OCI-LY3 (cell line): ENCODE data around the gene RAI1.

Experiments
- H2AFZ ChIP-seq: fragments of 200-600, 300-600 bp; shearing (Covaris generic); 2 replicates; pipeline ENCODE4 v1.6.0; 2014; ENCODE audit warnings: antibody characterized with exemption, low read depth, low read length
- H3K27ac ChIP-seq: fragments of 200-600, 300-600 bp; sonication (generic); 2 replicates; pipeline ENCODE4 v1.5.1; 2014; ENCODE audit warnings: mild to moderate bottlenecking, low read length, moderate library complexity, mixed read lengths
- H3K27me3 ChIP-seq: fragments of 200-600, 300-600 bp; sonication (generic); 2 replicates; pipeline ENCODE4 v1.6.1; 2014; ENCODE audit warnings: low read depth, low read length, mixed read lengths
- H3K36me3 ChIP-seq: fragments of 200-600, 300-600 bp; sonication (generic); replicated peaks from 2 replicates; pipeline ENCODE3; 2014; ENCODE audit warnings: low read depth, low read length, mixed read lengths
- H3K4me1 ChIP-seq: fragments of 300-600, 200-600 bp; sonication (generic); 2 replicates; pipeline ENCODE4 v1.6.1; 2014; ENCODE audit warnings: low read length, mixed read lengths
- H3K4me2 ChIP-seq: fragments of 200-600, 300-600 bp; sonication (generic); 2 replicates; pipeline ENCODE4 v1.6.1; 2014; ENCODE audit warnings: low read length, mixed read lengths
- H3K4me3 ChIP-seq: fragments of 300-600, 200-600 bp; sonication (generic); 2 replicates; pipeline ENCODE4 v1.5.1; 2014; ENCODE audit warnings: antibody characterized with exemption, mild to moderate bottlenecking, low read length, moderate library complexity
- H3K79me2 ChIP-seq: fragments of 300-600, 200-600 bp; shearing (Covaris generic); 2 replicates; pipeline ENCODE4 v1.6.1; 2014; ENCODE audit warnings: mild to moderate bottlenecking, low read length, mixed read lengths
- H3K9ac ChIP-seq: fragments of 300-600, 200-600 bp; shearing (Covaris generic); 2 replicates; pipeline ENCODE4 v1.6.0; 2014; ENCODE audit warnings: mild to moderate bottlenecking, low read length, moderate library complexity
- H3K9me3 ChIP-seq: fragments of 200-600, 300-600 bp; shearing (Covaris generic); 2 replicates; pipeline ENCODE4 v1.6.1; 2014; ENCODE audit warnings: low read length, mixed read lengths; ENCODE audit not compliant: insufficient read depth
- H4K20me1 ChIP-seq: fragments of 200-600, 300-600 bp; sonication (generic); 2 replicates; pipeline ENCODE4 v1.6.1; 2016; ENCODE audit warnings: low read length, mixed read lengths; ENCODE audit not compliant: insufficient read depth
- EZH2phosphoT487 ChIP-seq: fragments of 200-600 bp; shearing (Covaris generic); IDR thresholded peaks from 2 replicates; pipeline ENCODE4 v1.6.1; 2018; ENCODE audit warnings: antibody characterized with exemption, mixed run types, low read depth
- TF ChIP-seq, protein P1 (sequence below): fragments of 200-600, 300-600 bp; sonication (generic); IDR thresholded peaks from 2 replicates; pipeline ENCODE4 v1.5.1; 2014; ENCODE audit warnings: antibody characterized with exemption, low read length, low read depth

The RAI1 gene

DNA sequence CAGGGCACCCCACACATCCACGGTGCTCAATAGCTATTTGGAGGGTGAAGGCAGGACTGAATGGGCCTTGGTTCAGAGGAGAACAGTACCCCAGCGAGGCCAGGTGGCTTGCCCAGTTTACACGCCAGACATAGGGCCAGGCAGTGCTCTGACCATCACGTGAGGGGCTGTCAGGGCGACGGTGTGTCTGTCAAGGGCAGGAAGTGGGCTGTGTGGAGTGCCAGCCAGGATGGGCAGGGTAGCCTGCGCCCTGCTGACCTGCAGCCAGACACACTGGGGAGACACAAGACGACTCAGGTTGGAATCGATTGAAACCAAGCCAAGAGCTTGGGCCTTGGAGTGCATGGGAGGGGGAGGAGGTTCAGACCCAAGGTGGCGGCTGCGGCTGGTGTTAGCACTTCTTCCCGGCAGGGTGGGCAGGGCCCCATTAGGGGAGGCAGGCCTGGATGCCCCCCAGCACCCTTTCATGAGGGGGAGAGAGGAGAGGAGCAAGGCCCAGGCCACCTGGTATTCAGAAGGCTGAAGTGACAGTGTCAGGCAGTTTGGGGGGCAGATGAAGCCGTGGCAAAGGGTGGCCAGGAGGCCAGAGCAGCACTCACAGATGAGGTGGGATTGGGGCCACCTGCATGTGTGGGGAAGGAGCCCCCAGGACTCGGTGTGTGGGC lies 87.3 kb downstream of the RAI1 start:
- Histone ChIP-seq H3K9ac (no peak overlapping the region), H3K4me1 (peaks cover 14% of the 10 kb centered on the region), H3K79me2 (no peaks in the 10 kb centered on the region)

DNA sequence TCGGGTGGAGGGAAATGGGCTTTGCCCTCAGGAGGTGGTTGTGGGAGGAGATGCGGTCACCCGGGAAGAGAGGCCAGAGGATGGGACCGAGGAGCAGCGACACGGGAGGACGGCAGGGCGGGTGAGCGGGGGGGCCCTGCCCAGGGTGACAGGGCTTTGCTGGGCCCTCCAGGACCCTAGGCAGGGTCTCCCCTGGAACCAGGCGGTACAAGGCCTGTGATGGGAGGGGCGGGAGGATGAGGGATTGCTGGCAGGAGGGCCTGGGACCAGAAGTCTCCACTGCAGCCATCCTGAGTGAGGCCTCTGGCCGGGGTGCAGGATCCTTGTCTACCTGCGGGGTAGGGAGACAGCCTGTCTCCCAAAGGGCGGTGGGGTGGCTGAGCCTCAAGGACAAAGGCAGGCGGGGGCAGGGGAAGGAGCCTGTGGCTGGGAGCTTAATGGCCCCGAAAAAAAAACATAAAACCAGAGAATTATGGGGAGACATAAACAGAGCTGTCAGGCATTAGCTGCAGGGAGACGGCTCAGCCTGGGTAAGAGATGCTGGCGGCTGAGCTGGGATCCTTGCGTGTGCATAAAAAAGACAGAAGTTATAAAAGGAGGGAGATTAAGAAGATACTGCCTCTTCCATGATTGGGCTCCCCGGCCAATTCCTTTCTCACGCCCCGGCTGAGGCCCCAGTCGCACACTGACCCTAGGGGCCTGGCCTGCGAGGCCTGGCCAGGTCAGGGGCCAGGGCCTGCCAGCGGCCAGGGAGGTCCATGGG lies 88.8 kb downstream of the RAI1 start:
- Histone ChIP-seq H3K27ac (no peak overlapping the region), H3K9me3 (no peaks in the 10 kb centered on the region), H3K79me2 (no peaks in the 10 kb centered on the region), H3K4me3 (no peak overlapping the region), H3K9ac (no peak overlapping the region), H4K20me1 (no peaks in the 10 kb centered on the region), H2AFZ (no peak overlapping the region), H3K36me3 (no peaks in the 10 kb centered on the region), H3K27me3 (no peaks in the 10 kb centered on the region), H3K4me2 (no peak overlapping the region), H3K4me1 (peaks cover 14% of the 10 kb centered on the region)
- no peak for TF ChIP-seq EZH2phosphoT487
- TF ChIP-seq, protein P1, sequence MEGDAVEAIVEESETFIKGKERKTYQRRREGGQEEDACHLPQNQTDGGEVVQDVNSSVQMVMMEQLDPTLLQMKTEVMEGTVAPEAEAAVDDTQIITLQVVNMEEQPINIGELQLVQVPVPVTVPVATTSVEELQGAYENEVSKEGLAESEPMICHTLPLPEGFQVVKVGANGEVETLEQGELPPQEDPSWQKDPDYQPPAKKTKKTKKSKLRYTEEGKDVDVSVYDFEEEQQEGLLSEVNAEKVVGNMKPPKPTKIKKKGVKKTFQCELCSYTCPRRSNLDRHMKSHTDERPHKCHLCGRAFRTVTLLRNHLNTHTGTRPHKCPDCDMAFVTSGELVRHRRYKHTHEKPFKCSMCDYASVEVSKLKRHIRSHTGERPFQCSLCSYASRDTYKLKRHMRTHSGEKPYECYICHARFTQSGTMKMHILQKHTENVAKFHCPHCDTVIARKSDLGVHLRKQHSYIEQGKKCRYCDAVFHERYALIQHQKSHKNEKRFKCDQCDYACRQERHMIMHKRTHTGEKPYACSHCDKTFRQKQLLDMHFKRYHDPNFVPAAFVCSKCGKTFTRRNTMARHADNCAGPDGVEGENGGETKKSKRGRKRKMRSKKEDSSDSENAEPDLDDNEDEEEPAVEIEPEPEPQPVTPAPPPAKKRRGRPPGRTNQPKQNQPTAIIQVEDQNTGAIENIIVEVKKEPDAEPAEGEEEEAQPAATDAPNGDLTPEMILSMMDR = no peak

More for the DNA sequence above, 87.3 kb downstream of the RAI1 start:
- Histone ChIP-seq H3K4me3 (no peak overlapping the region), H3K27ac (no peak overlapping the region), H3K36me3 (no peaks in the 10 kb centered on the region), H3K4me2 (no peak overlapping the region), H3K9me3 (no peaks in the 10 kb centered on the region), H4K20me1 (no peaks in the 10 kb centered on the region), H3K27me3 (no peaks in the 10 kb centered on the region), H2AFZ (no peak overlapping the region)
- TF ChIP-seq, protein P1 = no peak
- TF ChIP-seq EZH2phosphoT487 = no peak

DNA sequence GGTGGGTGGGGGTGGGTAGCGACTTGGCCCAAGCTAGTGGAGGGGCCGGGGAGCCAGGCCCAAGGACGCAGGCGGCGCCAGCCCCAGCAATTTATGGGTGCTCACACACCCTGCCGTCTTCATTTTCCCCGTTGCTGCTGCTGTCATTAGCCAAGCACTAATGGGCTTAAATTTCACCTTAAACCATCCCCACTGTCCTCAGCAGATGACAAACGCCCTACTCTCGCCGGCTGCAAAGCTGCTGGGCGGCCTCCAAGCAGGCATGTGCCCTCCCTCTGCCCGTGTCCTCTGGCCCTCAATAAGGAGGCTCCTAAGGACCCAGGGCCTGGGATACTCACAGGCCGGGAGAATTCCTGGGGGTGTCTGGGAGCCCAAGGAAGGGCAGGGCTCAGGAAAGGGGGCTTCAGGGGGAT lies 89.4 kb downstream of the RAI1 start:
- Histone ChIP-seq H3K27me3 (no peaks in the 10 kb centered on the region), H3K4me3 (no peak overlapping the region), H3K9ac (no peak overlapping the region), H3K9me3 (no peaks in the 10 kb centered on the region), H4K20me1 (no peaks in the 10 kb centered on the region), H3K36me3 (no peaks in the 10 kb centered on the region), H3K4me1 (peaks cover 9% of the 10 kb centered on the region), H2AFZ (no peak overlapping the region), H3K79me2 (no peaks in the 10 kb centered on the region), H3K4me2 (no peak overlapping the region), H3K27ac (no peak overlapping the region)
- TF ChIP-seq, protein P1 = no peak
- no peak for TF ChIP-seq EZH2phosphoT487

DNA sequence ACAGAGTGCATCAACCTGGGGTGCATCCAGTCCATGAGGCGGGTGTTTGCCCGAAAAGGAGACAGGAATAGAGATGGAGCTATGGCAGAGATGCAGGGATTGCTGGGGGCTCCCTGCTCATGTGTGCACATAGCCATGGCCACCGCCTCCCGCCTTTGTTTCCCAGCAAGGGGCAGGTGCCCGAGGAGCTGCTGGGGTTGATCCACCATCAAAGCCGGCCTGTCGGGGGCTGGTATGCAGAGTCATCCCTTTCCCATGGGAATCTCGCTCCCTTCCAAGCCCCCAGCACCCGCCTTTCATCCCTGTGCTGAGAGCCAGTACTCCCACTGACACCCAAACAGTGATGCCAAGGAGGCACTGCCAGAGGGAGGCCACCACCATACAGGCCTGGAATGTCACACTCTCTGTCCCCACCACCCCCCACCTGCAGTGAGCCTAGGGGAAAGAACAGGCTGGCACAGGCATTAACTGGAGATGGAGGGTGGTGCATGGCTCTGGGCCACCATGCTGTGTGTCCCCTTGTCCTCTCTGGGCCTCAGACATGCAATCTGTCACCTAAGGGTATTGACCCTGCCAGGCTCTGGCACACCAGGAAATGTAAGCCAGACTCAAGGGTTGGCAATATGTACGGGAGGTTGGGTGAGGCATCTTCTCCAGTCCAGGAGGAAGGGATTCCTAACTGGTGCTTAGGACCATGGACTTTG lies 90.4 kb downstream of the RAI1 start:
- no peak overlapping the region for H3K4me2 ChIP-seq
- no peak for TF ChIP-seq EZH2phosphoT487
- TF ChIP-seq, protein P1 = no peak
- no peaks in the 10 kb centered on the region for H4K20me1 ChIP-seq
- H3K27me3 ChIP-seq = no peaks in the 10 kb centered on the region
- H3K79me2 ChIP-seq = no peaks in the 10 kb centered on the region
- no peak overlapping the region for H3K9ac ChIP-seq
- H3K9me3 ChIP-seq = no peaks in the 10 kb centered on the region
- H3K36me3 ChIP-seq = no peaks in the 10 kb centered on the region
- H3K4me1 ChIP-seq = no peaks in the 10 kb centered on the region
- no peak overlapping the region for H3K4me3 ChIP-seq
- no peak overlapping the region for H3K27ac ChIP-seq
- no peak overlapping the region for H2AFZ ChIP-seq
